Measurements from ENCODE around the gene SKOR1. TPM values are rescaled to one million over a fixed set of nuclear protein-coding genes. Genes with fewer than 3 reads are reported as not detected.

Gene SKOR1, protein sequence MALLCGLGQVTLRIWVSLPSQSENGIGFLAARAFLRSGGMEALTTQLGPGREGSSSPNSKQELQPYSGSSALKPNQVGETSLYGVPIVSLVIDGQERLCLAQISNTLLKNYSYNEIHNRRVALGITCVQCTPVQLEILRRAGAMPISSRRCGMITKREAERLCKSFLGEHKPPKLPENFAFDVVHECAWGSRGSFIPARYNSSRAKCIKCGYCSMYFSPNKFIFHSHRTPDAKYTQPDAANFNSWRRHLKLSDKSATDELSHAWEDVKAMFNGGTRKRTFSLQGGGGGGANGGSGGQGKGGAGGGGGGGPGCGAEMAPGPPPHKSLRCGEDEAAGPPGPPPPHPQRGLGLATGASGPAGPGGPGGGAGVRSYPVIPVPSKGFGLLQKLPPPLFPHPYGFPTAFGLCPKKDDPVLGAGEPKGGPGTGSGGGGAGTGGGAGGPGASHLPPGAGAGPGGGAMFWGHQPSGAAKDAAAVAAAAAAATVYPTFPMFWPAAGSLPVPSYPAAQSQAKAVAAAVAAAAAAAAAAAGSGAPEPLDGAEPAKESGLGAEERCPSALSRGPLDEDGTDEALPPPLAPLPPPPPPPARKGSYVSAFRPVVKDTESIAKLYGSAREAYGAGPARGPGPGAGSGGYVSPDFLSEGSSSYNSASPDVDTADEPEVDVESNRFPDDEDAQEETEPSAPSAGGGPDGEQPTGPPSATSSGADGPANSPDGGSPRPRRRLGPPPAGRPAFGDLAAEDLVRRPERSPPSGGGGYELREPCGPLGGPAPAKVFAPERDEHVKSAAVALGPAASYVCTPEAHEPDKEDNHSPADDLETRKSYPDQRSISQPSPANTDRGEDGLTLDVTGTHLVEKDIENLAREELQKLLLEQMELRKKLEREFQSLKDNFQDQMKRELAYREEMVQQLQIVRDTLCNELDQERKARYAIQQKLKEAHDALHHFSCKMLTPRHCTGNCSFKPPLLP
- total RNA-seq: 0.15 and 0.17 TPM in 2 replicates

DNA sequence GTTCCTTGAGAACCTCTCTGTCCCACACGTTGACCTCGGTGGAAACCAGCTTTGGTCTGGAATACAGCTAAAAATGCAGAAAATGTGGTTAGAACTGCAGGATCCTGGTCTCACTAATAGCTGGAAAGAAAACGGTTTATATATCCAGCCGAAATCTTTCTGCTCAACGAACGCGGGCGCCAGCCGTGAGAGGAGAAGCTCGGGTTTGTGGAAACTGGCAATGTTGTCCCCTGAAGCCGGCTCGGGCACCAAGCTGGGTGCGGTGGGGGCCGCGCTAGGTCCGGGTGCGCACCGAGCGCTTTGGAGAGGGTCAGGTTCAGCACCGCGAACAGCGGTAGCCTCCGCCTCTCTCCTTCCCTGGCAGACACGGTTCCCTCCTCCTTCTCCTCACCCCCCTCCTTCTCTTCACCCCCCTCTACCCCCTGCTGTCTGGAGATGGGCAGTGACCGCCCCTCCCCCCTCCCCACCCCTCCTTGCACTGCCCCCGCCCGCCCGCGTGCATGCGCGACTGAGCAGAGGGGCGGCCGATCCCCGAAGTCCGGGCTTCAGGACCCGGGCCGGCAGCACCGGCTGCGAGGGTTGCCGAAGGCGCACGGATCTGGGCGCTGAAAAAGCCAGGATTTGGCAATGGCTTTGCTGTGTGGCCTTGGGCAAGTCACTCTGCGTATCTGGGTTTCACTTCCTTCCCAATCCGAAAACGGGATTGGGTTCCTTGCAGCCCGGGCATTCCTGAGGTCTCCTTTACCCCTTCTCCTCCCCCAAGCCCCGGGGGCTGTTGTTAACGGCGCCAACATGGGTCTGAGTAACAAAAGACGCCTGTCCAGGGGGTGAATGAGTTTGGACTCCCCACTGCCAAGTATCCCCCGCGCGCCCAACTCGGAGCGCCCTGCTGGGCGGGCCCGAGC, at the start of gene SKOR1:
SKOR1 (plus strand) TSS at position 534 of the 905 bp plus-strand sequence; CDS start at position 628, 94 bp downstream.

DNA sequence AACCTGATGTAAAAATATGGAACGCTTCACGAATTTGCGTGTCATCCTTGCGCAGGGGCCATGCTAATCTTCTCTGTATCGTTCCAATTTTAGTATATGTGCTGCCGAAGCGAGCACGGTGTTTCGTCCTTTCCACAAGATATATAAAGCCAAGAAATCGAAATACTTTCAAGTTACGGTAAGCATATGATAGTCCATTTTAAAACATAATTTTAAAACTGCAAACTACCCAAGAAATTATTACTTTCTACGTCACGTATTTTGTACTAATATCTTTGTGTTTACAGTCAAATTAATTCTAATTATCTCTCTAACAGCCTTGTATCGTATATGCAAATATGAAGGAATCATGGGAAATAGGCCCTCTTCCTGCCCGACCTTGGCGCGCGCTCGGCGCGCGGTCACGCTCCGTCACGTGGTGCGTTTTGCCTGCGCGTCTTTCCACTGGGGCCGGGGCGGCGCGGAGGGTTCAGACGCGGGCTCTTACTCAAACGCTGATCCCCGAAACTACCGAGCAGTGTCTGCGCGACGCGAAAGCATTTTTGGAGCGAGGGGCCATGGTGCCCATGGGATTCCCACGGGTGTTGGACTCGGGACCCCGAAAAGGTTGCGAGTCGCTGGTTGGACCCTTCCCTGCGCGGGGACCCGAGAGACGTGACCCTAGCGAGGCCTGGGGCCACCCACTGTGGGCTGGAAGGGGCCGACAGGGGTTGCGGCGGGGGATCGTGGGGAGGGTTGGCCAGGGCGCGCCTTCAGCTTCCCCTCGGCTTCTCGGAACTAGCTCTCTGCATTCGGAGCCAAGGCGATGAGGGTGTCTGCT, 14.8 kb downstream of the SKOR1 start, which contains the start of gene RNU6-1:
RNU6-1 (minus strand) TSS at position 117 of the 820 bp plus-strand sequence.

Other genes starting within 250 kb of the SKOR1 start
- not detected in 2 replicates for gene RNU6-1, start 14.5 kb downstream of the SKOR1 start, total RNA-seq
- 15.1 and 20.8 TPM in 2 replicates for gene PIAS1, start 228.8 kb downstream of the SKOR1 start, total RNA-seq